ENCODE measurements around the gene CDK6. TPM values are rescaled to one million over a fixed set of nuclear protein-coding genes. Genes with fewer than 3 reads are reported as not detected.

The CDK6 gene
- total and polyA plus RNA-seq, 9 of the 15 experiments (the other 6 are each of a cell fraction or from before 2014, with no cell fraction given), result 7.6 to 109 (median 44.4) TPM

GRCh38 chr7:92634205-92634604 lies 202.2 kb downstream of the CDK6 start (continued):
- TF ChIP-seq CBX5 (IDR thresholded peaks at IDR 0.05; ENCODE audit: borderline replicate concordance, low read depth) (no peak), ARID1B (IDR thresholded peaks at IDR 0.05) (no peak), MEIS2 (IDR thresholded peaks at IDR 0.05; ENCODE audit: partially characterized antibody) (peak; percentile 94), MGA (IDR thresholded peaks at IDR 0.05) (no peak; the same call in 1 of the 2 replicates), SIN3B (IDR thresholded peaks at IDR 0.05; ENCODE audit: low read depth) (no peak), MAFF (IDR thresholded peaks at IDR 0.05; ENCODE audit: low read length) (no peak), CBX8 (IDR thresholded peaks at IDR 0.05; ENCODE audit: borderline replicate concordance, extremely low read depth, low read depth, low read length, poor library complexity, severe bottlenecking) (no peak), MEF2A (IDR thresholded peaks at IDR 0.05; ENCODE audit: control insufficient read depth, low read depth, low read length) (peak; percentile 89), CHCHD3 (CRISPR knock-in tag; IDR thresholded peaks at IDR 0.05) (no peak), POLR2G (IDR thresholded peaks at IDR 0.05; ENCODE audit: low read depth, low read length) (no peak), MAX (CRISPR knock-in tag; IDR thresholded peaks at IDR 0.05) (no peak), TCFL5 (CRISPR knock-in tag; conservative IDR thresholded peaks at IDR 0.05) (no peak), ZNF589 (CRISPR knock-in tag; IDR thresholded peaks at IDR 0.05; ENCODE audit: low read depth) (no peak), JUND (IDR thresholded peaks at IDR 0.05; ENCODE audit: borderline replicate concordance, low read depth, low read length) (0 out of 2 replicates have a peak, but pooled peaks have one; percentile 15), JUND (tag; IDR thresholded peaks at IDR 0.05; ENCODE audit: borderline replicate concordance, low read depth, low read length) (no peak), PKNOX1 (IDR thresholded peaks at IDR 0.05) (peak; percentile 89), FOXJ2 (tag; IDR thresholded peaks at IDR 0.05) (no peak)

Data from K562 (cell line).